GM20431 (cell line): ENCODE results near the gene HAPLN1.
"Not testable (repeated sequence)": the region's sequence is repeated elsewhere in the genome, so short reads cannot be mapped to it uniquely, and the experiment has no call there.

Experiments used
- in situ Hi-C: fragments of 300-500 bp; cut with MseI, MboI; formaldehyde crosslinking; loops from one replicate; pipeline ENCODE4 v1.15.0; 2020; ENCODE audit warnings: low sequenced_read_pairs; ENCODE audit not compliant: unreplicated experiment

The HAPLN1 gene

DNA sequence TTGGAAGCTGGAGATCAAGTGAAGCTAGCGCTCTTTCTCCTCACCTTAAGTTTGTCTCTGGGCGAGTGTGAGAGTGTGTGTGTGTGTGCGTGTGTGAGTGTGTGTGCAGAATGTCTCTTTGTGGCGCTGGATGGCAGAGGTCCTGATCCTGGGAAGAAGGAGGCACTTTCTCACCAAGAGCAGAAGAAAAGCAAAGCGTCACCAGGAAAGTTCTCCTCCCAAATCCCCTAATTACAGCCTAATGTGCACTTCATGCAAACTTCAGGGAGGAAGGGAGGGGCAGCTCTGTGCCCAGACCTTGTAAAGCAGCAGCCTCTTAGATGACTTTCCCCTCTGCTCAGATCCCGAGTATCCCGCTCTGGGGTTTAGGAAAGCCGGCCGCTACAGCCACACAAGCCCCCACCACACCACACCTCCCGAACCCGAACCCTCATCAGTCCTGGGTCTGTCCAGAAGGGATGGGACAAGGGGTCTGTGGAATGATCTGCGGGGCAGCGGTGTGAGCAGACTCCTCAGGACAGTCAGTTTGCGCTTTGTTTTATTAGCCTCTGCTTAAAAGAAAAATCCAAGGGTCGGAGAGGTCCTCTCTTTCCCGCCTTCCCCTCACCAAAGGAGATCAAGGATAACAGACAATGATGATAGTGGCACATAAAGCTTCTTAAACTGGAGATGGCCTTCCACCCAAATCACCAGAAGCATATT lies at the start of gene HAPLN1:
TSS of gene HAPLN1 (minus strand) at position 20 of the 702 bp plus-strand sequence. CDS start 47,332 bp downstream, outside the sequence.
- in situ Hi-C loops, result no loop called here

DNA sequence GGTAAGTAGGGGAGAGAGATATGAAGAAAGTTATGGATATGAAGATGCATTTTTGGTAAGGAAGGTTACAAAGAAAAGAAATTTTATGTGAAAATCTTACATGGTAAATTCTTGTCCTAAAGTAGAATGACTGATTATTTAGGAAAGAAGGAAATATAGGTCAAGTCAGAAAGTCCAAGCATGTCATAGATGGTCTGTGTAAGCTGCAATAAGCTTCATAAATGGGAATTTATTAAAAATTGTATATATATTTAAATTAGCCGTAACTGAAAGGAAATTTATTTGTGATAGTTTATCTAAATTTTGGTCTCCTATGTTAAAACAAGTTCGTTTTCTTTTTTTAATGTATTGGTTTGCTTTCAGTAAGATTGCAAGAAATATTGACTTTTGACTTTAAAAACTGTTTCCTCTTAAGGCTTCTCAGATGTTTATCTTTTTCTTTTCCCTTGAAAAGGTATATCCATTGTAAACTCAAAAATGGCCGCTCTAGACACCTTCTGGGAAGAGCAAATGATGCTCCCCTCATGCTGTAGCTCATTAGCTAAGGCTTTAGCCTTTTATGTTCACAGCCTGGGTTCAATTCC lies 46.8 kb upstream of the HAPLN1 start:
- in situ Hi-C loops, result no loop called here

DNA sequence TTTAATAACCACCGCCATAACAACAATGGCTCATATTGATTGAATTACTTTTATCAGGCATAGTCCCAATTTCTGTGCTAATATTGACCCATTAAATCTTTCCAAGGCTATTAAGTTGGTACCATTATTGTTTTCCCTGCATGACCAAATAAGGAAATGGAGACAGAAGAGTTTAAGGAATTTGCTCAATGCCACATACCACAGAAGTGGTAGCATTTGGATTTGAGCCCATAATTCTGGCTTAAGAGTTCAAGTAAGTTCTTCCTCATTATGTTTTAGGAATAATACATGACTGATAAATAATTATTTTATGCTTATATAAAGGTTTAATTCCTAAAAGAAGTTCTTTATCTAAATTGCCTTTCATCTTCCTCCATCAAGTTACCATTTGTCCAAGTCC lies 43.4 kb upstream of the HAPLN1 start:
- in situ Hi-C loops, result no loop called here

DNA sequence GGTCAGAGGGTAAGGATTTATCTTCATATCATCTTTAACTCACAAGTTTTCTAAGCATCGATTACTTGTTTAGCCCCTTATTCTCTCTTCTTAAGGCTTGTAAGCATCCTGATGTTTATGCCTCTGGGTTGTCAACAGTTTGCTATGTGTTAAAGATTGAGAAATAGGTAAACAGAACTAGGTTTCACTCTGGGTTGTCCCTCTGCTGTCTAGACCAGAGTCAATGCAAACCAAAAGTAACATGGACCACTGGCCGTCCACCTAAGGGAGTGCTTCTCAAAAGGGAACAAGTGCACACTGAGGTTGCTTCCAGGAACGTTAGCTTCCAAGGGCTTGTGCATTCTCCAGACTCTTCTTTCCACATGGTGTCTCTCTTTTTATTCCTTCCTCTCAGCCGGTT lies 39.9 kb upstream of the HAPLN1 start:
- in situ Hi-C loops, result no loop called here

DNA sequence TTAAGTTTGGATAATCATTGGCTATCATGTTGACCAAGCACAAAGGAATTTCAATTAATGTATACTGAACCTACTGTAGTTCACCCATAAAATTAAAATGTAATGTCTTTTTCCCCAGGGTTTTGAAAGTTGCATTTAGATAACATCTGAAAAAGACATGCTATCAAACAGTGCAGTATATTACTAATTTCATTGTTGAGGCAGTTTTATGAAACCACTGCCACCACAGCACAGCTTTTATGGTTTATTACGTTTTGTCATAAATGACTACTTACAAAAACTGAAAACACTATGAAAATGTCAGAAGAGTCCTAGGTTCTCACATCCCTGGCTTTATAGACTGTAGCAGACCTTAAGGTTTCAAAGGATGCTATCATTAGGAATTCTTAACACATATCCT lies 32.0 kb upstream of the HAPLN1 start:
- in situ Hi-C loops, result no loop called here

DNA sequence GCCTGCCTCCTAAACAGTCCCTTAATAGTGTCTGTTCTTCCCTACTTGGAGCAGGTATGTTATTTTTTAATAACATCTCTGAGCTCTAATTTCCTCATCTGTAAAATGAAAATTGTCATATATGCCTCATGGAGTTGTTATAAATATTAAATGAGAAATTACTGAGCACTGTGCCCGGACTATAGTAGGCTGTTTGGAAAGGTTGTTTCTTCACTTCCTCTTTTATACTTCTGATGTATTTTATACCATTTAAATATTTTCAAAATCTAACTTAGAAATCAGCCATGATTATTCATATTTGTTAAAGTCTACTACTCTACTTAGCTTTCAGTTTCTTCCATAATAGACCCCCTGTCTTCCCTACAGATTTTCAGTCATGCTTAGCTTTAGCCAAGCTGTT lies 30.5 kb upstream of the HAPLN1 start:
- in situ Hi-C loops, result no loop called here

DNA sequence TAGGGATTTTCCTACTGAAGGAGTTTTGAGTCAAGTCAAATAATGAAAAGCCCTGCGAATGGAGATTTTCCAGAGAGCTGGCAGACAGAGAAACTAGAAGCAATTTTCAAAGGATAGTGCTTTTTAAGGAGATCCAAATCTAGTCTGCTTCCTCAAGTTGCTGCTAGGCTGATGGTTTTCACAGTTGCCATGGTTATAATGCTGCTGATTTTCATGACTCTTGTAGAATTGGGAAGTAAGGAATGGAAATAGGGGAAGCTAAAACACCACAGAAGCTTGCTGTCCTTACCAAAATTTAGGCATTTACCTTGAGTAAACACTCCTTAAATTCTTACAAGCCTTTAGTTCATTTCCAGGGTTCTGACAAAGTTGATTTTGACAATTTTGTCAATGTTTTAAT lies 30.1 kb upstream of the HAPLN1 start:
- in situ Hi-C loops, result no loop called here

DNA sequence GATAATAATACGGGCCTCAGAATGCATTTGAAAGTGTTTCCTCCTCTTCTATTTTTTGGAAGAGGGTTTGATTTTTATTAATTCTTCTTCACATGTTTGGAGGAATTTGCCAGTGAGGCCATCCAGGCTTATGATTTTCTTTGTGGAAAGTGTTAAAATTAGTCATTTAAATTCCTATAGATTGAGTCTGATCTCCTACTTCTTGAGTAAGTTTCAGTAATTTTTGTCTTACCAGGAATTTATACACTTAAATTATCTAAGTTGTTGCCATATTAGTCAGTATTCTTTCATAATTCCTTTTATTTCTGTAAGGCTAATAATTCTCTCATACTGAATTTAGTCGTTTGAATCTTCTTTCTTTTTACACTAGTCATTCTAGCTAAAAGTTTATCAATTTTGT lies 25.2 kb upstream of the HAPLN1 start:
- in situ Hi-C loops, result no loop called here

DNA sequence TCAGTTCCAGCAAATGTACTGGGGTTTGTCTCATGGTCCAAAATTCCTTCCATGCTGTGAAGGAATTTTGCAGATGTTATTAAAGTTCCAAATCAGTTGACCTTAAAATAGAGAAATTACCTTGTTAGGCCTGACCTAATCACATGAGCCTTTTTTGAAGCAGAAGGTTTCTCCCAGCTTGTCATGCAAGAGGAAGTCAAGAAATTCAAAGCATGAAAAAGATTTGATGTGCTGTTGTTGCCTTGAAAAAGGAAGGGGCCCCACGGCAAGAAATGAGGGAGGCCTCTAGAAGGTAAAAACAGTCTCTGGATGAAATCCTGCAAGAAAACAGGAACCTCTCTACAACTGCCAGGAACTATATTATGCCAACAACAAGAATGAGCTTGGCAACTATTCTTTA lies 24.2 kb upstream of the HAPLN1 start:
- in situ Hi-C loops, result no loop called here

DNA sequence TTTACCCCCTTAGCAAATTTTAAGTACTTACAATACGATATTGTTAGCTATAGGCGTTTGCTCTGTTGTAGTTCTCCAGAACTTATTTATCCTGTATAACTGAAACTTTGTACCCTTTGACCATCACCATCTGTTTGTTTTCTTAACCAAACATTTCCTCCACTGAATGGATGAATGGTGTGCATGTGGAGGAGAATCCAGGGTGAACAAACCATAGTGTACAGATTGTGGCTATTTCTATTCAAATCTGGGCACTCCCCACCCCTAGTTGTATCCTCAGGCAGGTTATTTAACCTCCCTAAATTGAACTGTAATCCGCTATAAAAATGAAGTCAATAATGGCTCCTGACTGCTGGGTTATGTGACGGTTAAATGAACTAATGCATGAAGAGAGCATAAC lies 21.4 kb upstream of the HAPLN1 start:
- in situ Hi-C loops, result no loop called here

DNA sequence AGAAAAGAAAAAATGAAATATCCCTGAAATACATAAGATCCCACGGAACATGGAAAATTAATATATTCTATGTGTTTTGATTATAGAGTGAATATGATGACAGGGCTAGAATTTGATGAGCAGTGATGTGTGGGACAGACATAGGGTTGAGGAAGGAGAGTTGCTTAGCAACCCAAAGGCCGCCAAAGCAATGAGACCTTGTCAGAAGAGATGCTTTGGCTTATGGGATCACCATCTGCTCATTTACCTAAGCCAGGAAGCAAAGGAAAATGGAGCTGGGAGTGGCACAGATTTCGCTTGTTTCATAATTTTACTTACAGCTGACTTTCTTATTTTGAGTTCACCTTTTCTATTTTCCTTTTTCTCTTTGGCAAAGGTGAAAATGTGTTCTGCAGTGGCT lies 20.9 kb upstream of the HAPLN1 start:
- in situ Hi-C loops, result no loop called here

DNA sequence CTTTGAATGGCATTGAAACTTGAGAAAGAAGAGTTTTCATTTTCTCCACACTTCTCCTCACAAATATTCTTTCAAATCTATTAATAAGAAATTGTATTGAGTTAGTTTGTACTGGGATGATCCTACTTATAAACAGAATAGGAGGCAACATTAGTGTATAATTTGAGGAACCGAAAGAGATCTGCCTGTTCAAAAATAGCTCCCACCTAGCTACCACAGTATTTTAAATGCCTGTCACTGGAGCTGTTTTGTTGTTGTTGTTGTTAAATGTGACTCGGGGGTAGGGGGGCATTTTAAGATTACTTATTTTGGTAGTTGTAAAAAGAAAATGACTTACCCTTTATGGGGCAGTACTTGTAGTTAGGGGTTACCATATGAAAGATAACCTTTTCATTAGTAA lies 20.1 kb upstream of the HAPLN1 start:
- in situ Hi-C loops, result no loop called here

DNA sequence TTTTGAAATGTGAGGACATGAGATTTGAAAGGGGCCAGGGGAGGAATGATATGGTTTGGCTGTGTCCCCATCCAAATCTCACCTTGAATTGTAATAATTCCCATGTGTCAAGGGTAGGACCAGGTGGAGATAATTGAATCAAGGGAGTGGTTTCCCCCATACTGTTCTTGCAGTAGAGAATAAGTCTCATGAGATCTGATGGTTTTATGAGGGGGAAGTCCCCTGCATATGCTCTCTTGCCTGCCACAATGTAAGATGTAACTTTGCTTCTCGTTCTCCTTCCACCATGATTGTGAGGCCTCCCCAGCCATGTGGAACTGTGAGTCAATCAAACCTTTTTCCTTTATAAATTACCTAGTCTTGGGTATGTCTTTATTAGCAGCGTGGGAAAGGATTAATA lies 15.5 kb upstream of the HAPLN1 start:
- in situ Hi-C loops, result not testable (repeated sequence)

DNA sequence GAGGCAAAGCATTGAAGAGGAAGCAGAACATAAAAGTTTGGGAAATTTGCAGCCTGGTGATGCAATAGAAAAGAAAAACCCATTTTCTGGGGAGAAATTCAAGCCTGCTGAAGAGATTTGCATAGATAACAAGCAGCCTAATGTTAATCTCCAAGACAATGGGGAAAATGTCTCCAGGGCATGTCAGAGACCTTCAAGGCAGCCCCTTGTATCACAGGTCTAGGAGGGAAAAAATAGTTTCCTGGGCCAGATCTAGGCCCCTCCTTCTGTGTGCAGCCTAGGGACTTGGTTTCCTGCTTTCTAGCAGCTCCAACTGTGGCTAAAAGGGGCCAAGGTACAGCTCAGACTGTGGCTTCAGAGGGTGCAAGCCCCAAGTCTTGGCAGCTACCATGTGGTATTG lies 14.4 kb upstream of the HAPLN1 start:
- in situ Hi-C loops, result not testable (repeated sequence)

DNA sequence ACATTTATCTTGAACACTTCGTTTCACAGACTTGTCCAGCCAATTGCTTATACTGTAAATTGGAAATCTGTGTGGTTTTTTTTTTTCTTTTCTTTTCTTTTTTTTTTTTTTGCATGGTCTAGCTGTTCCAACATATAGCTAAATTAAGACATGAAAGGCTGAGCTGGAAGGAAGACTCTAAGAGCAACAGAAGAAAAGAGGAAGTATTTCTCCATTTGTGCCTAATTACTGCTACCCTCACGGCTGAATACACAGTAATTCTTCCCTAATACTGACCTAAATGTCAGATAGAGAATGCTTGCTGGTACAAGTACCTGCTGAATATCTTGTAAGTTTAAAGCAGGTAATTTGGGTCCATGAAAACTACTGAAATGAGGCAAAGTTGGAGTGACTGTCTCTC lies 11.0 kb upstream of the HAPLN1 start:
- in situ Hi-C loops, result no loop called here

DNA sequence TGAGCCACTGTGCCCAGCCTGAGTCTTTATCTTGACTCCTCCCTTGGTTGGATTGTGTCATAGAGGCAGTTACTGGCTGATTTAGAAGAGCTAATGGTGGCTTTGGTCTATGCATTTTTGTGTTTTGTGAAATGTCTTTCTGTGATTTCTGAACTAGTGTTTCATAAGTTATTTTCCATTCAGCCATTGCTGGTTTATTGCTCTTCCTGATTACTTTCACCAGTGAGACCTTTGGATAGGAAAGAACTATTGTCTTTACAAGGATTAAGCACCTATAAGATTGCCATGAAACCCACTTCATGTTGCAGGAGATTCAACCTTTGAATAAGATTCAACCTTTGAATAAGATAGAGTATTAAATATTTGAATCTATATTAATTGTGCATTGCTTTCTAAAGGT lies 8.7 kb upstream of the HAPLN1 start:
- in situ Hi-C loops, result no loop called here

DNA sequence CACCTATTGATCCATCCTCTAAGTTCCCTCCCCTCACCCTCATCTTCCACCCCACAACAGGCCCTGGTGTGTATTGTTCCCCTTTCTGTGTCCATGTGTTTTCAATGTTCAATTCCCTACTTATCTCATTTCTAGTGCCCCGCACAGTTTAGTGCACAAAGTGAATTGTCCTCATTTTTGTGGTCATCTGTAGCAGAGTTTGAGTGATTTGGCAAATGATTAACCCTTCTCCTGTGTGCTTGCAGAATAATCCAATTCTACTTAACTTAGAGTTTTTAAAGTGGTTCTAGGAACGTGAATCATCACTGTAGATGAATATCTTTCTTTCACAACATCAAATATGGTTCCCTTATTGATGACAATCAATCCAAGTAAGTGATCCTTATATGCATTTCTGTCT lies 6.3 kb upstream of the HAPLN1 start:
- in situ Hi-C loops, result no loop called here

DNA sequence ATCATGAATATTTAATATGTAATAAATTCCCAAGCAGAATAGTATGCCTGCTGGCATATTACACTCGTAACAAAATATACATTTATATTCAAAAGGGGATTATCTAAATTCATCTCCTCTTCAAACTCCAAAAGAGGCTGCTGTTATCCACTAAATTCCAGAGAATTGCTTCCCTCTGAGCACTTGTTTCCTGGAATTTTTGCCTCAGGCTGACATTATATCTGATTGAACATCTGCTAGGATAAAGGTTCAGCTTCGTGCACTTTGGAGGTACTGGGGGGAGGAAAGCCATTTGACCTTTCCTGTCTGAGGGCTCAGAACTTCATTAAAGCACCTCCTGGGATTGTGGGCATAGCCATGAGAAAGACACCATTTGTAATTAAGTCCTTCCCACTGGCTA lies 4.3 kb upstream of the HAPLN1 start:
- in situ Hi-C loops, result no loop called here

DNA sequence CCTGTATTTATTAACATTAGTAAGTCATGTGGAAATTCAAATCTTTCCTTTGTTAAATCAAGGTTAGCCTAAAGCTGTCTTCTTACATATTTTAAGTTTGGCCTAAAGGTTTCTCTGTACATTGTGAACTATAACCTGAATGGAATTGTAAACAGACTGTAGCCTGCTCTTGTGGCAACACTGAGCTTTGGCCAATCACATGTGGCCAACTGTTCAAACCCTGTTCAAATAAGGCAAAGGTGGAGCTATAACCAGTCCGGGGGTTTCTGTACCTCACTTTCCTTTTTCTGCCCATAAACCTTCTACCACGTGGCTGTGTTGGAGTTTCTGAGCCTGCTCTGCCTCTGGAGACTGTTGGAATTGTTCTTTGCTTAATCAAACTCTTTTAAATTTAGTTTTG lies 3.3 kb upstream of the HAPLN1 start:
- in situ Hi-C loops, result no loop called here

DNA sequence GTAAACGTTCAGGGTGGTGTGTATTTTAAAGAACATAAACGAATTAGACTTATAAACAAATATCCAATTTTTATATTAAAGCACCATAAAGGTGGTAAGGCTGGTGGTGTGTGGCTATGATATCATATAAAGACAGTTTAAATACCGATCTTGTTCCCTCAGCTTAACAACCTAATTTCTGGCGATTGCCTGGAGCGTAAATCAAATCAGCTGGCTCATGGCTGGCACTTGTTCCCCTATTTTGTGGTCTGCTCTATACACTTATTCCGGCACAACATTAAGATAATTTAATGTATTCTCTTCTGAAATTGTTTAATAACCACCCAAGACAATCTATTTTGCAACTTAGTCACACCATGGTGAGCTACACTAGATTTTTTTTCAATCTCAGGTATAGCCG lies 2.4 kb upstream of the HAPLN1 start:
- in situ Hi-C loops, result no loop called here

DNA sequence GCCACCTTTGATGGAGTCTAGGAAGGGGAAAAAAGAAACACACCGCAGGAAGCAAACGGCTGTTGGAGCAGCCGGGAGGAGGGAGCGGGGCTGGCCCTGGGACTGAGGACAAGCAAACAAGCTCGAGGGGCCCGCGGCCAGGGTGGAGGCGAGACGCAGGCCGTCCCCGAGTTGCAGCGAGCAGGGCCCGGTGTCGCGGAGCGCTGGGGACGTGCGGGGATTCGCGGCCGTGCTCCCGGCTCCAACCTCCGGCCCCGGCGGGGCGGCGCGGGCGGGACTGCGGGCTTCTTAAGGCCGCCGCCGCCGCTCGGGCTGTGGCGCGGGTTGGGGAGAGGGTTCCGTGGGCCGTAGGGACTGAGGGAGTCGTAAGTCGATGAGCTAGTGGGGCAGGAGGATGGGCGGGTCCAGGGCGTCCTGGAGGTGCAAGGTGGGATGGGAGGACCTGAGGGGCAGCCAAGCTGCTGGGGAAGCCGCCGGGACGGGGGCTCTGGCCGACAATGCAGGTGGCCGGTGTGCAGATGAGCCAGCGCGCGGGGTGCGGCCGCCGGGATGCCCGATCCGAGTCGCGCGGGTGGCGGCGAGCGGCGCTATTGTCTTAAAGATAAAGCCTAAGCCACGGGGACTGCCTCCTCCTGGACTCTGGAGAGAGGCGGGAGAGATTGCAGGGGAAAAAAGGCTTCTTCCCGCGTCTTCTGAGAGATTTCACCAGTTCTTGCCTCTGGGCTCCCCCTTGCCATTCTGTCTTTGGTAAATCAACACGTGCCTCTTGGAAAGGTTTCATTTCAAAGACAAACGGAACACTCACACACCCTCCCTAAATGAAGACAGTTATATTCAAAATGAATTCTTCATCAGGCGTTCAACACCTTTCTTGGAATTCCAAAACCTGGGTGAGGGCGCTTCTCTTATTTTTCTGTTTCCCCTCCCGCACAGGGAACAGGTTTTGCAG lies 1.6 kb upstream of the HAPLN1 start:
- in situ Hi-C loops, result no loop called here
